Body of pancreas (tissue), 4 donors: ENCODE data around the gene FIBP. TPM values are rescaled to one million over a fixed set of nuclear protein-coding genes. Genes with fewer than 3 reads are reported as not detected.

Source experiments
- ATAC-seq: fragments of 150-250 bp; one replicate; pipeline ENCODE4 v1.9.1; 2016
- DNase-seq, 4 donors: peaks; one replicate each; pipeline ENCODE4 v3.0.0-alpha.2; 2019
- H3K27ac ChIP-seq, 4 donors: fragments of 200-600 bp; sonication (generic); 1 replicate in 3 of 4; 2 replicates in 1 of 4; pipeline versions ENCODE4 v1.5.1 to v1.6.1; 2016 to 2019; ENCODE audit warnings: mild to moderate bottlenecking in 1 of 4, mixed read lengths in 1 of 4, moderate library complexity in 1 of 4
- H3K27me3 ChIP-seq, 2 donors: fragments of 200-600 bp; sonication (generic); one replicate each; pipeline ENCODE4 v1.6.0; 2016; ENCODE audit warnings: mild to moderate bottlenecking in 1 of 2
- H3K36me3 ChIP-seq, 2 donors: fragments of 200-600 bp; sonication (generic); replicated peaks in 1 of 2; 2 replicates each; pipeline ENCODE4 v1.5.1; 2016; ENCODE audit warnings: low read depth in 2 of 2; ENCODE audit not compliant: insufficient read depth in 1 of 2
- H3K4me1 ChIP-seq: fragments of 200-600 bp; sonication (generic); one replicate; pipeline ENCODE4 v1.6.0; 2016
- H3K4me3 ChIP-seq, 2 donors: fragments of 200-600 bp; sonication (generic); 1 replicate in 1 of 2; 2 replicates in 1 of 2; pipeline ENCODE4 v1.5.1; 2016 to 2019
- H3K9me3 ChIP-seq, 3 donors: fragments of 200-600 bp; sonication (generic); 1 replicate in 2 of 3; 2 replicates in 1 of 3; pipeline ENCODE4 v1.5.1; 2016
- CTCF ChIP-seq, 7 experiments: fragments of 450-650 bp in 4 of 7; fragments of 200-600 bp in 3 of 7; sonication (generic) in 3 of 7; IDR thresholded peaks; one replicate each; pipeline ENCODE4 v1.5.1; 2016 to 2019; ENCODE audit warnings: antibody characterized with exemption in 7 of 7
- POLR2A ChIP-seq, 3 donors: fragments of 450-650 bp; IDR thresholded peaks; one replicate each; pipeline ENCODE4 v1.6.1; 2016; ENCODE audit warnings: antibody characterized with exemption in 3 of 3, mild to moderate bottlenecking in 2 of 3
- WGBS, 2 donors: methylation state at CpG; one replicate each; pipeline ENCODE4 v1.1.5; 2017; 5-methylcytosine and 5-hydroxymethylcytosine counted together
- intact Hi-C: fragments of 100-400 bp; cut with DNase I; formaldehyde crosslinking; loops from one replicate; pipeline ENCODE4 v1.15.1; 2023
- total RNA-seq, 2 donors: library from RNA; depleted of rRNA; stranded (reverse); fragments of >200 nt; gene quantifications; one replicate each; pipeline ENCODE4 v1.1.0, GENCODE V29; 2016

Gene FIBP
- total RNA-seq, 2 donors from 2014 or later: 40.2 to 49.5 TPM

GRCh38 chr11:65861165-65861505 is 27.1 kb downstream of the FIBP start:
- Histone ChIP-seq H3K4me3 (peak overlapping the region; percentile 71 to 81), H3K4me1 (peaks cover 41% of the 10 kb centered on the region), H3K36me3 (peaks cover 3 to 19% of the 10 kb centered on the region in 2 donors), H3K9me3 (no peaks in the 10 kb centered on the region), H3K27me3 (no peaks in the 10 kb centered on the region), H3K27ac (peak overlapping the region in 3 of 4 donors; percentile 92 to 93 (median 92))
- DNase-seq (peak in 1 of 4 donors; percentile 24), ATAC-seq (no peak)
- intact Hi-C loops: no loop called here
- TF ChIP-seq POLR2A (IDR thresholded peaks at IDR 0.05): no peak
- TF ChIP-seq CTCF (IDR thresholded peaks at IDR 0.05): no peak
- 4 to 7% methylated on average over 9 to 14 of the region's 14 CpGs for WGBS, 2 donors

- H3K27ac ChIP-seq: peak within 1 kb of the TSS; percentile 92 to 96 (median 92)
- ATAC-seq (peak; percentile 70), DNase-seq (peak; percentile 97 to 98 (median 98))
- no peaks in the 10 kb centered on the region for H3K9me3 ChIP-seq
- TF ChIP-seq POLR2A (IDR thresholded peaks at IDR 0.05): peak; percentile 38 to 80 (median 69)
- peak; percentile 75 to 97 (median 96) for TF ChIP-seq CTCF (IDR thresholded peaks at IDR 0.05)
- H3K36me3 ChIP-seq: peaks cover 0 to 21% of the 10 kb centered on the region in 2 donors
- peaks cover 47% of the 10 kb centered on the region for H3K4me1 ChIP-seq
- peak within 1 kb of the TSS; percentile 71 to 81 for H3K4me3 ChIP-seq
- 0% methylated on average over 22 to 77 of the region's 78 CpGs for WGBS, 2 donors
- no peaks in the 10 kb centered on the region for H3K27me3 ChIP-seq
- intact Hi-C loops: no loop called here
Observed at GRCh38 chr11:65860278-65861164, 27.8 kb downstream of the FIBP start, which contains the start of gene MUS81. MUS81 (plus strand) TSS chr11:65860433; CDS start chr11:65860754, 321 bp downstream.

- peaks cover 7 to 26% of the 10 kb centered on the region in 2 donors for H3K36me3 ChIP-seq
- DNase-seq (no peak), ATAC-seq (no peak)
- TF ChIP-seq CTCF (IDR thresholded peaks at IDR 0.05) (no peak), POLR2A (IDR thresholded peaks at IDR 0.05) (peak in 1 of 3 donors; percentile 1)
- intact Hi-C loops: no loop called here
- peaks cover 51% of the 10 kb centered on the region for H3K4me1 ChIP-seq
- H3K27ac ChIP-seq: peak overlapping the region; percentile 92 to 96 (median 92)
- no peak overlapping the region for H3K4me3 ChIP-seq
- 1 to 4% methylated on average over 16 of the region's 16 CpGs for WGBS, 2 donors
- no peaks in the 10 kb centered on the region for H3K27me3 ChIP-seq
- H3K9me3 ChIP-seq: no peaks in the 10 kb centered on the region
Observed at GRCh38 chr11:65859812-65860277, 28.4 kb downstream of the FIBP start.

- intact Hi-C loops: no loop called here
- peak; percentile 96 to 99 (median 98) for DNase-seq
- peak; percentile 66 for ATAC-seq
- TF ChIP-seq CTCF (IDR thresholded peaks at IDR 0.05) (peak in 1 of 7 experiments; percentile 5), POLR2A (IDR thresholded peaks at IDR 0.05) (peak; percentile 62 to 86 (median 80))
- H3K4me1 ChIP-seq: peaks cover 51% of the 10 kb centered on the region
- H3K27ac ChIP-seq: peak overlapping the region; percentile 92 to 96 (median 92)
- WGBS, 2 donors: 0% methylated on average over 30 to 39 of the region's 46 CpGs
- H3K4me3 ChIP-seq: peak overlapping the region in 1 of 2 donors; percentile 18
- no peaks in the 10 kb centered on the region for H3K9me3 ChIP-seq
- H3K27me3 ChIP-seq: no peaks in the 10 kb centered on the region
- H3K36me3 ChIP-seq: peaks cover 8 to 27% of the 10 kb centered on the region in 2 donors
Observed at GRCh38 chr11:65859095-65859811, 29.0 kb downstream of the FIBP start.
